GM13977 (cell line): ENCODE measurements around the gene TUBB4B.

ENCODE experiments used
- DNase-seq: peaks from one replicate; pipeline ENCODE4 v3.0.0; 2012; ENCODE audit warnings: low spot score
- in situ Hi-C: fragments of 300-500 bp; cut with MboI; formaldehyde crosslinking; loops from one replicate; pipeline ENCODE4 v1.12.0; 2022; ENCODE audit warnings: low sequenced_read_pairs, low pct_unique_long_range_greater_than_20kb, mixed read lengths, inconsistent platforms; ENCODE audit not compliant: unreplicated experiment
- TF ChIP-seq, protein P1 (sequence below): IDR thresholded peaks from 2 replicates; pipeline ENCODE4 v1.5.1; 2012; ENCODE audit warnings: mild to moderate bottlenecking, control low read depth; ENCODE audit not compliant: insufficient read depth; ENCODE audit errors: extremely low read depth, missing control alignments

The TUBB4B gene

DNA sequence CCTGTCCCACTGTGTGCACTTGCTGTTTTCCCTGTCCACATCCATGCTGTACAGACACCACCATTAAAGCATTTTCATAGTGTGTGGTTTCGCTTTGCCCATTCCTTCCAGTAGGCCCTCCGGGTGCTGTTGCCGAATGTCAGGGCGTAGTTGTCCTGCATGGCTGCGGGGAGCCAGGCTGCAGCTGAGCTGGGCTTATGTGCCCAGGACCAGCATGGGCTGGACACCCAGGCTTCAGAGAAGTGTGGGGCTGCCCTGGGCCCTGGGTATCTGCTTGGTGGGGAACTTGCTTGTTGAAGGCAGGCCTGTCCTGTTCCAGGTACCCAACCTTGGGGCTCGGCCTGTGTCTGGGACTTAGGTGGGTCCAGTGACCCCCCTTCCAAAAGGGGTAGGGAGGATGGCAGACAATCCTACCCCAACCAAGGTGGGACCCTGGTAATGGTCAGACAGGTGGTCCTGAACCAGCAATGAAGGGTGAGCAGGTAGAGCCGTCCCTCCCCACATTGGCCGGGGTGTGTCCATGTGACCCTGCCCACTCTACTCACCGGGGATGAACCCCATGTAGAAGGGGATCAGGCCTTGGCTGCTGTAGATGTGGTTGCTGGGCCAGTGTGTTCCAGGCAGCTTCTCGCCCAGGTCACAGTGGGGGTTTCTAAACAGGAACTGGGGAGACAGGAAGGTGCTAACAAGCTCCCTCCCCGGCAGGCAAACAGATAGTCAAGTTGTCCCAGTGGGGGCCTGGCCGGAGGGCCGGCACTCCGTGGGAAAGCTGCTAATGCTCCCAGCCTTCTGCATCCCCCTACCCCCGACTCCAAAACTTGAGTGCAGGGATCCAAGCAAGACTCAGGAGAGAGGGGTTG is 2.8 kb downstream of the TUBB4B start:
- in situ Hi-C loops = no loop called here
- no peak for DNase-seq
- TF ChIP-seq, protein P1, sequence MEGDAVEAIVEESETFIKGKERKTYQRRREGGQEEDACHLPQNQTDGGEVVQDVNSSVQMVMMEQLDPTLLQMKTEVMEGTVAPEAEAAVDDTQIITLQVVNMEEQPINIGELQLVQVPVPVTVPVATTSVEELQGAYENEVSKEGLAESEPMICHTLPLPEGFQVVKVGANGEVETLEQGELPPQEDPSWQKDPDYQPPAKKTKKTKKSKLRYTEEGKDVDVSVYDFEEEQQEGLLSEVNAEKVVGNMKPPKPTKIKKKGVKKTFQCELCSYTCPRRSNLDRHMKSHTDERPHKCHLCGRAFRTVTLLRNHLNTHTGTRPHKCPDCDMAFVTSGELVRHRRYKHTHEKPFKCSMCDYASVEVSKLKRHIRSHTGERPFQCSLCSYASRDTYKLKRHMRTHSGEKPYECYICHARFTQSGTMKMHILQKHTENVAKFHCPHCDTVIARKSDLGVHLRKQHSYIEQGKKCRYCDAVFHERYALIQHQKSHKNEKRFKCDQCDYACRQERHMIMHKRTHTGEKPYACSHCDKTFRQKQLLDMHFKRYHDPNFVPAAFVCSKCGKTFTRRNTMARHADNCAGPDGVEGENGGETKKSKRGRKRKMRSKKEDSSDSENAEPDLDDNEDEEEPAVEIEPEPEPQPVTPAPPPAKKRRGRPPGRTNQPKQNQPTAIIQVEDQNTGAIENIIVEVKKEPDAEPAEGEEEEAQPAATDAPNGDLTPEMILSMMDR = no peak

DNA sequence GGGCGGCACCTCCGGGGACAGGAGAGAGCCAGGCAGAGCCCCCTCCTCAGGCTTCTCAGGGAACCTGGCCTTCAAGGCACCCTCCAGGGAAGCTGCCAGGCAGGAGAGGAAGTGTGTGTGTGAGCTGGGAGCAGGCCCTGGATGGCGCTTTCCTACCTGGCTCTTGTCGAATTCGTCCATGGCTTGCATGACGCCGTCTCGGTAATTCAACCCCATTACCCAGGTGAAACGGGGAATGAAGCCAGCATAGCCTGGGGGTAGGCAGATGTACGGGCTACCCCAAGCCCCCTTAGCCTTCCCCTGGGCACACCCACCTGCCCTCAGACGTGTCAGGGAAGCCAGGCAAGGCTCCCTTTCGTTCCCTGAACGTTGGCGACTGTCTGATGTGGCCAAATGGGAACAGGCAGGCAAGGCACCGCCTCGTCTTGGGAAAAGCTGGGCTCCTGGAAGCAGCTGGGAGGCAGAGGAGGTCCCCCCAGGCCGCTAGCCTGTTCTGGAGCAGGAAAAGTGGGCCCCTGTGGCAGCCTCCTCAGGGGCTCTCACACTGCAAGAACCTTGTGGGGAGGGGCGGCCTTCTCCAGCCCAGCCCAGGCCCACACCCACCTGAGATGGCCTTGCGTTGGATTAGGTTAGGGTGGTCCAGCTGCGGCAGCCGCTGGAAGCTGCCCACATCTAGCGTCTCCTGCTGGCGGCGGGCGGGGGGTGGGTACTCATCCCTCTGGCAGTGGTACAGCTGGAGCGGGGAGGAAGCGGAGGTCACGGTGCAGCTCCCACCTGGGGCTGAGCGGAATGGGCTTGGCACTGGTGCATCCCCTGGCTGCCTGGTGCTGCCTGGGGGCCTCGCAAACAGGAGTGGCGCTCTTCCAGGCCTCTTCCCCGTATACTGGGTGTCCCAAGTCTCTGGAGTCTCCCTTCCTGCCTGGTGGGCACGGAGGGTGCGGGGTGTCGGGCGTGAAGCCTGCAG is 3.7 kb downstream of the TUBB4B start:
- TF ChIP-seq, protein P1 = no peak
- no peak for DNase-seq
- in situ Hi-C loops = no loop called here

DNA sequence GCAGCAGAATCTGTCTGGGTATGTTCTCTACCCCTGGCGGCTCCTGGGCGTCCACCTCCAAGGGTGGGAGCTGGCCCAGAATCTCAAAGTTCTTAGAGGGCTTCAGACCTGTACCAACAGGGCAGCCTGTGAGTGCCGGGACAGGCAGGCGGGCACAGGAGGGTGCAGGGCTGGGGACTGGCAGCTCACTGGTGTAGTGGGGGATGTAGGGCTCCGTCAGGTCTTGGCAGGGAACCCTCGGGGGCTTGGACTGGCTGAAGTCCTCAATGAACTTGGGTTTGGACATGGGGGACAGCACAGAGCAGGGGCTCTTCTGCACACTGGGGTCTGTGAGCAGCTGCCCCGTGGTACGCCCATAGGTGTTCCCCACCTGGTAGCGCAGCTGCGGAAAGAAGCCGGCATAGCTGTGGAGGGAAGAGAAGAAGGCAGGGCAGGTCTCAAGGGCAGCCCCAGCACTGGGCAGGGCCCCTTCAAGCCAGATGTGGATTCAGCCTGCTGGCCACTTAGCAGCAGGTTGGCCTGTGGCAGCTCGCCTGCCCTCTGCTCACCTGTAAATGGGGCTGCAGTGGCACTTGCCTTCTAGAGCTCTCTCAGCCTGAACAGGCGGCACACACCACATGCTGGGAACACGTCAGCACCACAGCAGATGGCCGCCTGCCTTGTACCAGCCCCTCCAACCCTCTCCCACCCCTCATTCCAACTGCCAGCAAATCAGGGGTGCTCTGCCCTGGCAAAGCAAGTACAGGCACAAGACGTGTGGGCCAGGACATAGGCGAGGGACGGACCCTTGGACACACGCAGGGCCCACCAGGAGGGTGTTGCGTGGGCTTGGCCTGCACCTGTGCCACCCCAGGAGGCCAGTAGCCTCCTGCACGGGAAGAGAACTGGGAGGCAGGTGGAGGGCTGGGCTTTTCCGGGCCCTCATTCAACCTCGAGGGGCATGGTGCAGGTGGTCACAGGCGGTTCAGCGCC is 4.6 kb downstream of the TUBB4B start:
- TF ChIP-seq, protein P1 = no peak
- no peak for DNase-seq
- in situ Hi-C loops = no loop called here

DNA sequence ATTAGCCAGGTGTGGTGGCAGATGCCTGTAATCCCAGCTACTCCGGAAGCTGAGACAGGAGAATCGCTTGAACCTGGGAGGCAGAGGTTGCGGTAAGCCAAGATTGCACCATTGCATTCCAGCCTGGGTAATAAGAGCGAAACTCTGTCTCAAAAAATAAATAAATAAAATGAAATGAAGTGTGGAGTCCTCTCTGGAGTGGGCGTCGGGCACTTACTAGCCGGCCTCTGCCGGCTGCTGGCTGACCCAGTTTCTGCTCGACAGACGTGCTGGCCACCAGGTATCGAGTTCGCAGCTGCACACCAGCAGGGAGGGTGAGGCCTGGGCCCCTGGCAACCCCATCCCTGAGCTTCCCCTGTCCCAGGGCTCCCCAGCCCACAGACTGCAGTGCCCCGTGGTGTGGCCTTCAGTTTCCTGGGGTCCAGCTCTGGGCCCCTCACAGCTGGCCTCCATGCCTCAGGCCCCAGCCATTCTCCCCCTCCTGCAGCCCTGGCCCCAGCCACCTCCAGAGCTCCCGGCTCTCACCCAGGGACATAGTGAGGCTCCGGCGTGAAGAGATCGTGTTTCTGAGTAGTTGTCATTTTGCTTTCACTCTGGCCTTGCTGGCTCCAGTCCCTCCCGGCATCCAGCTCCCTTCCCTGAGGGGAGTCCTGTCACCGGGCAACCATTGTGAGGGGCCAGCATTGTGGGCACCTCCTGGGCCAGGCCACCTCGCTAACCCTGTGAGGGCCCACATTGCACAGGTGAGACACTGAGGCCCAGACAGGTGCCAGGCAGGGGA is 6.2 kb downstream of the TUBB4B start:
- DNase-seq = no peak
- in situ Hi-C loops = no loop called here
- TF ChIP-seq, protein P1 = no peak

DNA sequence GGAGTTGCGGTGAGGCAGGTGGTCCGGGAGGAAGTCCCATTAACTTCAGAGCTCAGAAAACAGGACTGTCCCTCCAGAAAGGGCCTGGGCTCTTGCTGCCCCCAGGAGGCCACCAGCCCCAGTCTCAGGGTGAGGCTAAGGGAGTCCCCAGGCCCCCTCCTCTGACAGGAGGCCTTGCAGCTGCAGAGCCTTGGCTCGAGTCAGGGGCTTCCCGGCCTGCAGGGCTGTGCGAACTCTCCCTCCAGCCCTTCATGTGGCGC is 6.8 kb downstream of the TUBB4B start:
- in situ Hi-C loops = no loop called here
- no peak for DNase-seq

More for the DNA sequence above, 6.8 kb downstream of the TUBB4B start:
- TF ChIP-seq, protein P1 = no peak
